Activated T-cell treated with anti-CD3 and anti-CD28 coated beads for 48 hours (primary cell): Measurements from ENCODE around the gene RPTOR.
A peak's percentile ranks its signal among the peaks of the same experiment; 100 is the strongest.

Source experiments
- DNase-seq: peaks from one replicate; pipeline ENCODE4 v3.0.0-alpha.2; 2020; ENCODE audit warnings: low read depth

The RPTOR gene

DNA sequence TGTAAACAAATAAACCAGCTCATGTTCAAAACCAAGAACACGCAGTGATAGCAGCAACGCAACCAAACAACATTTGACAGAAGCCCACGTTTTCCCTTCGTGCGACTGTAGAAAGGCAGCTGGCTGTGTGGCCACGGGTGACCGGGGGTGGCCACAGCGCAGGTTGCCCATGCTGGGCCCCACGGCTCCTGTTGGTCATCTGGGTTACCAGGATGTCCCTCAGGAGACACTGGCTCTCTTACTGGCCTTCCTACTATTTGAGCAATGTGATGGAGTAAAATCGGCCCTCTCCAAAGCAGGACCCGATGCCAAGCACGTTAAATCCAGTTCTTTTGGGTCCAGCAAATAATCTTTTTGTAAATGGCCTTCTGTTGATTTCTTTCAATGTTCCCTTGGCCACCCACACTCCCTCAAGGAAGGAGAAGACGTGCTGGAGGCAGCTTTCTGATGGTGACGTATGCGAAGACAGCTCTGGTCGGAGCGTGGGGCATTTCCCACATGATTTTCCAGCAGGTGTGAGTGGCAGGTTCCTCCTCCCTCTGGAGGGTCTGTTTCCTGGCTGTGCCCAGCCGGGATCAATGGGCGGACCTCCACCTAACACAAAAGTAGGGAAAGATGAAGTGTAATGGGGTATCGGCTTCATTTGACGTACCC lies 303.9 kb downstream of the RPTOR start:
- DNase-seq = no peak

DNA sequence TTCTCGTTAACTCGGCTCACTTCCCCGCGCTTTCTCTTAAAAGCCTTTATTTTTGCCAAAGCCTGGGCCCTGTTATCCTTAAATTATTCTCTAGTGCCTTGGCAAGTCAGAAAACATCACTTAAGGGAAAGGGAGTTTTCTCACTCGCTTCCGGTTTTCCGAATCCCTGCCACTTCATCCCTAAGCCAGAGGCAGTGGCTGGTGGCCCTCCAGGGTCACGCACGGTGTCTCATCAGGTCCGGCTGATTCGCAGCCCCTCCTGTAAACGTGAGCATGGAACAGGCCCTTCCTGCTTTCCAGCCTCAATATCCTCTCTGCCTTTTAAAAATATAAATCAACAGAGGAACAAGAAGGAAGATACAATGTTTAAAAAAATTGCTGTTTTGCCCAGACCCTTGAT lies 304.5 kb downstream of the RPTOR start:
- DNase-seq = no peak

DNA sequence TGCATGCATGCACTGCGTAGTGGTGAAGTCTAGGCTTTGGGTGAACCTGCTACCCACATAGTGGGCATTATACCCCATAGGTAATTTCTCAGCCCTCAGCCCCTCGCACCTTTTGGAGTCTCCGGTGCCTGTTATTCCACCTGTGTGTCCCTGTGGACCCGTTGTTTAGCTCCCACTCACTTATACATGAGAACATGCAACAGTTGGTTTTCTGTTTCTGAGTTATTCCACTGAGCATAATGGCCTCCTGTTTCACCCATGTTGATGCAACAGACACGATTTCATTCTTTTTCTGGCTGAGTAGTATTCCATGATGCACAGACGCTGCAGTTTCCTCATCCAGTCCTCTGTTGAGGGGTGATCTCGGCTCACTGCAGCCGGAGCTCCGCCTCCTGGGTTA lies 305.5 kb downstream of the RPTOR start:
- no peak for DNase-seq

DNA sequence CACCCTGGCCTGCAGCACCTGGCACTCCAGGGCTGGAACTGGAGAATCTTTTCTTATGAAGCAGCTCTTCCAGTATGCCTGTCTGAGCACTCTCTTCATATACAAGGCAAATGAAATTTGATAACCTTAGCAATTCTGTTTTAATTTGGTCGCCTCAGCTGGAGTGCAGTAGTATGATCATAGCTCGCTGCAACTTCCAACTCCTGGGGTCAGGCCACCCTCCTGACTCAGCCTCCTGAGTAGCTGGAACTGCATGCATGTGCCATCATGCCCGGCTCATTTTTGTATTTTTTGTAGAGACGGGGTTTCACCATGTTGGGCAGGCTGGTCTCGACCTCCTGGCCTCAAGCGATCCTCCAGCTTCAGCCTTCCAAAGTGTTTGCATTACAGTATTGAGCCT lies 306.2 kb downstream of the RPTOR start:
- DNase-seq = no peak

DNA sequence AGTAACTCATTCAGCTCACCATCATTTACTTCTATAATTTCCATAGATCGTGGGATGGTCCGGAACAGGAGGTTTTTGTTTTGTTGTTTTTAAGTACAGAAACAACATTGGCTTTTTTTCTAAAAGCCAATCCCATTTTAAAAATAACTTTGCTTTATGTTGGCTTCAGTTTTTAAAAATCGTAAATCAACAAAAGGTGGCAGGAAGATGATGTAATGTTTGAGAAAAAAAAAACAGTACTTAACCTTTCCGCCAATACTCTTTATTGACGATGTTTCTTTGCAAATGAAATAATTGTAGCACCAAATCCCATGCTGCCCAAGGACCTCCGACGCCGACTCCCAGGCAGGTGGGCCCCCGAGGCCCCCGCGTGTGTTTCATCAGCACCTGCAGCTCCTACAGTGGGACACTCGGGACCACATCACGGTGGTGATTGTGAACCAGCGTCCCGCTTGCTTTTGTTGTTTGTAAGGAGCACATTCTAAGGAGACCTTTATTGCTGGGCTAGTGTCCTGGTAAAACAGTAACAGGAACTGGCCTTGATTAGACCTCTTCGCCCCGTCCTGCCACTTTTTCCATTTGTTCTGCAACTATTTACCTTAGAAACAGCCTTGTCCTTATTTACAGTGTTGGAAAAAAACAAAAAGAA lies 306.8 kb downstream of the RPTOR start:
- DNase-seq = no peak

DNA sequence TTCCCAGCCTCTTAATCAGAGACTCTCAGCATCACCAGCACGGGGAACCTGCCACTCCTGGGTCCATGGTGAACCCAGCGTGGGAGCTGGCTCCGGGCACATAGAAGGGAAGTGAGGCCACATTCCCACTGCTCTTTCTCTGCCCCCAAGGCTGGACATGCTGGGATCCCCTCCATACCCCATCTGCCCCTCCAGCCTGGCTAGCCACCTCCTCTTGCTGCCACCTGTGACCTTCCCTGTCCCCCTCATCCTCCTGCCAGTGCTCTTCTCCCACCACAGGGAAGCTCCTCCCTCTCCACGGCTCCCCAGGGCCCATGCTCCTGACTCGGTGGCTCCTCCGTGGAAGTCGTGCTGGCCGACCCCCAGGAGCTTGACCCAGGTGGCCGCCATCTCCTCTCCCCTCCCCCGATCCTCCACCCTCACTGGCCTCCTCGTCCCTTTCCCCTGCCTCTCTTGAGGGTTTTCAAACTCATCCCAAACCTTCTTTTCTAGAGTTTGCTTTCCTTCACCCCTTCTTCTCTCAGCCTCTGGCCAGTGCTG lies 307.9 kb downstream of the RPTOR start:
- DNase-seq = no peak

DNA sequence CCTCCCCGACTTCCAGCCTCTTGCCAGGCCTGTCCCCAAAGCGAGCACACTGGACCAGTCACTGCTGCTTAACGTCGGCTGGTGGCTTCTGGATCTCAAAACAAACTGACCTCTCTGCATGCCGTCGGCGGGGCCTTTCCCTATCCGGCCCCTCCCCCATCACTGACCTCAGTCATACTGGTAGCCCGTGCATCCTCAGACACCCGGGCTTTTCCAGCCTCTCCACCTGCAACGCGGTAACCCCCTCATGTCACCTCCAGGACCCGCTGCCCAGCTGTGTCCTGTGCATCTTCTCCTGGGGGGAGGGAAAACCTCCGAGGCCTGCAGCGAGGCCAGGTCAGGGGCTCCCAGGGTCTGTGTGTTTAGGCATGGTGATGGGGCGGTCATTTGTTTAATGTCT lies 308.4 kb downstream of the RPTOR start:
- no peak for DNase-seq

DNA sequence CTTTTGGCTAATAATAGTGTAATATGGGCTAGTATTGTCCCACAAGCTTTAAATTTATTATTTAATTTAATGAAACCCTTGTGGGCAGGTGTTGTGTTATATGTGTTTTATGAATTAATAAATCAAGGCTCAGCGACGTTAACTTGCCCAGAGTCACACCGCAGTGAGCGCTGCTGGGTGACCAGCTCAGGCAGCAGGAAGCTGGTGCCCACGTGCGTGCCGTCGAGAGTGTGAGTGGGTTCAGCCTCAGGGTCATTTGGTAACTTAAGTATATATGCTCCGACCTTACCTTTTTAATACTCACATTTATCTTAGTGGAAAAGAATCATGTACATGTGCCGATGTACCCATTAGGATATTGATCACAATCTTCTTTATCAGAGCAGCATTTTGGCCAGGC lies 309.6 kb downstream of the RPTOR start:
- no peak for DNase-seq

DNA sequence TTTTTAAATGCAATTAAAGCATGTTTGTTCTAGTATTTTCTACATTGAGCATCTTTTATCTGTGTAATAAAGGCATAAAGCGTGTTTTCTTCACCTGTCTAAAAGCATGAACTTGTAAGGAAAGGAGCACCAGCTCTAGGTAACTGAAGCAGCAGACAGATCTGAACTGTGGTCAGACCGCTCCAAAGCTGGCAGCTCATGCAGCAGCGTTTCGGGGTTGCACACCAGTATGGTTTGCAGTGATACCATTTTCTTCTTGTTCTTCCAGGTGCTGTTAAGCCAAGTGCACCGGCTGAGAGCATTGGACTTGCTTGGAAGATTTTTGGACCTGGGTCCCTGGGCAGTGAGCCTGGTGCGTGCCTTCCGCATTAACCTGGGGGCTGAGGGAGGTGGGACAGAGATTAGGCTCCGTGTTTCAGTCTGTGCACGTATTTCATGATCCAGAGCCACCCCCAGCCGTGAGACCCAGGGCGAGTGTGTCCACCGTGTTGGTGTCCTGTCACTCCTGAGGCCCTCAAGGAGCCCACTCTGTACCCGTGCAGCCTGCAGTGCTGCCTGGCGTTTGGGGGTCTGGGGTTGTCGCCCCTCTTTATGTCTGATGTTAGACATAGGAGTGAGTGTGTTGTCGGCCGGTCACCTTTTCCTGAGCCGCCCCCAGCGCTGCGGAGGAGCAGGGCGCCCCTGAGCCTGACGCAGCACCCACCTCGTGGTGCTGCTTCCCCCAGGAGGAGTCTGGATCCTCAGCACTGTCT lies 310.7 kb downstream of the RPTOR start:
- no peak for DNase-seq

DNA sequence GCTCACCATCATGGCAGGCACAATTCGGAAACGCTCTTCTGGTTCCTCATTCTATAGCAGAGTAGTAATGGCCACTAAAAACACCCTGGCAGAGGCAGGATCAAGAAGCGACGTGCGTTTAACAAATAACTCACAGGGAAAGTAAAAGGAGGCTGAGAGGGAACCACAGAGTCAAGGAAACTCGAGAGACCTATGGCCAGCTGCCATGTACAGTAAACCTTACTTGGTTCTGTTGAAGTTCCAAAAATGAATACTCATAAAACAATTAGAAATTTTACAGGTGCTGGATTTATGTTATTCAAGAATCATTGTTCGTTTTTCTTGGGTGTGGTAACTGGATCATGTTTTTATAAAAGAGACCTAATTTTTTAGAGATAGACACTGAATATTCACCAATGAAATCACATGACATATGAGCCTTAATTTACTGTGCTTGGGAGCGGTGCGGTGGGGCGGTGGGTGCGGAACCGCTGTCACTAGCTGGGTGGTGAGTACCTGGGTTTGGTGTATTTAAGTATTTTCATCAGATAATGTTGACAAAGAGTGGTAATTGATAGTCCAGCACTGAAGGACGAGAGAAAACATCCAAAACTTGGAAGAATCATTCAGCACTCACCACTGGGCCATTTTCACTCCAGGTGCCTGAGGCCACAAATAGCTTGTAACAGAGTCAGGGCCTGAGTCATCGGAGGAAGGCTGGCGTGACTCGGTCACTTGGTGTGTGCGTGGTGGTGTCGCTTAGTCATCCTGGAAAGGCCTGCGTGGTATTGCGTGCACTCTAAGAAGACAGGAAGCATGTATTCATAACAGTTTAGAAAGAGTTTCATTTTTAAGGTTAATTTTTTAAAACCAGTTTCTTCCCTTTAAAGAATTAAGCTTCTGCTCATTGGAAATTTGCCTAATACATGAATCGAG lies 311.6 kb downstream of the RPTOR start:
- peak; percentile 83 for DNase-seq

DNA sequence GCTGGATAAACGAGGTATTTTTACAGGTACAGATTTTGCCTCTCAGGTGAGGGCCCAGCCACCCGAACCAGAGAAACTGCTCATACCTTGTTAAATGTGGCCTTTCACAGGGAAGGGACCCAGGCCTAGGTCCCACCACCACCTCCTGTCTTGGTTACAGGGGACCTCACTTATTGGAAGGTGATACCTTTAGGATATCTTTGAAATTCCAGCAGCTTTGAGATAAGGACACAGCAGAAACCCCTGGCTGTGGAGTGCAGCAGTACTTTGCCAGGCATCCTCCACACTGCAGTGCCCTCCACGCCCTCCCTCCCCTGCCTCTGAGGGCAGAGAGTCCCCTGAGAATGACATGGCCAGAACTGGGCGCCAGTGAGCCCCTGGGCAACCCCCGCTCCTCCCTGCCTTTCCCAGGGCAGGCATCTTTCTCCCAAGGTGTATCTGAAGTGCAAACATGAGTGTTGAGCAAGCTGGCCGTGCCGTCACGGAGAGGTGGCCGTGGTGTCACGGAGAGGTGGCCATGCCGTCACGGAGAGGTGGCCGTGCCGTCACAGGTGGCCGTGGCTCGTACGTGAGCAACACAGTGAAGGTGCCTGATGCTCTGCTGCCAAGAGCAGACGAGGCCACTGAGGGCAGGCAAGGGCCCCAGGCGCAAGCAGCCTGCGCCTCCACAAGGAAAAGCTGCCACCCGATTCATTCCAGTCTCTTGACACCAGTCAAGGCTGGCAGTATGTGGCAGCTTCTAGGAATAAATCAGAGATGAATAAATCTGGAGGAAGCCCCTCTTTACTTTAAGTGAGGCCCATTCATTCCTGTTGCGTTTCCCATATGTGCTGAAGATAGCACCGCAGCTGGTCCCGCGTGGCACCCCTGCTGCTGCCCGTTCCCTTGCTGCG lies 312.5 kb downstream of the RPTOR start:
- DNase-seq = no peak

DNA sequence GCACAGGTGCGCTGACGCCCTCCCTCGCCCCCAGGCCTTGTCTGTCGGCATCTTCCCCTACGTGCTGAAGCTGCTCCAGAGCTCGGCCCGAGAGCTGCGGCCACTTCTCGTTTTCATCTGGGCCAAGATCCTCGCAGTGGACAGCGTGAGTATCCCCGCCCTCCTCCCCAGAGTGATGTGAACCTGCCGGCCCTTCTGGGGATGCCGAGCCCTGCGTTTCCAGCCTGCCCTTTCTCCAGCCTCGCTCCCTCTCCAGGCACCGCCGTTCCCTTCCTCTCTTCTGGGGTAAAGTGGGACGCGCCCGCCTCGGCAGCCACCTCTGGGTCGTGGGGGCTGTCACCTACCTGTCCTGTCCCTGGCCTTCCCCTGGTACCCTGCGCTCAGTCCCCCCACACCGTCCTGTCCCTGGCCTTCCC lies 313.1 kb downstream of the RPTOR start:
- DNase-seq = no peak

DNA sequence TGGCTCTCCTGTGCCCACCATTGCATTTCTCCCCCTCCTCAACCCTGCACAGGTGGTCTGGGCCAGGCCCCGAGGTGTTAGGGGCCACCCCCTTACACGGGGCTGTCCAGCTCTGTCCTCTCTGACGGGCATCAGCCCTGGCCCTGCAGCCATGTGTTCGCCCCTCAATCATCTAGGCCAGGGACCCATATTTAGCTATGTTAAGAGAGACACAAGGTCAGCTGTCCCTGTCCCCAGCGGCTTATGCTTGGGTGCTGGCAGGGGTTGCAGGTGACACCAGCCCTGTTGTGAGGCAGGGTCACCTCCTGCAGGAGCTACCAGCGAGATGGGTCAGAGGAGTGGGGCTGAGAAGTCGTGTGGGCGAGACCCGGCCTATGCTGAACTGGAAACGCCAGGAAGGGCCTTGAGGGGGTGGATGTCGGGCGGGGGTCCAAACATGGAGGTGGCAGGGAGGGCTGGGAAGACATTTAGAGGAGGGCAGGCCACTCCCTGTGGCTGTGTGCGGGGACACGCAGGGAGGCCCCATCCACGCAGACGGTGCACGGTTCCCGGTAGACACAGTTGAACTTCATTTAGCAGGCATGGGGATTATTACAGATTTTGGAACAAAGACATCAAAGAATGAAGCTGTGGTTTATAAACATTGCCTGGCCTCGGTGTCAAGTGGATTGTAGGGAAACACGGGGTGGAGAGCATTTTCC lies 313.8 kb downstream of the RPTOR start:
- no peak for DNase-seq

DNA sequence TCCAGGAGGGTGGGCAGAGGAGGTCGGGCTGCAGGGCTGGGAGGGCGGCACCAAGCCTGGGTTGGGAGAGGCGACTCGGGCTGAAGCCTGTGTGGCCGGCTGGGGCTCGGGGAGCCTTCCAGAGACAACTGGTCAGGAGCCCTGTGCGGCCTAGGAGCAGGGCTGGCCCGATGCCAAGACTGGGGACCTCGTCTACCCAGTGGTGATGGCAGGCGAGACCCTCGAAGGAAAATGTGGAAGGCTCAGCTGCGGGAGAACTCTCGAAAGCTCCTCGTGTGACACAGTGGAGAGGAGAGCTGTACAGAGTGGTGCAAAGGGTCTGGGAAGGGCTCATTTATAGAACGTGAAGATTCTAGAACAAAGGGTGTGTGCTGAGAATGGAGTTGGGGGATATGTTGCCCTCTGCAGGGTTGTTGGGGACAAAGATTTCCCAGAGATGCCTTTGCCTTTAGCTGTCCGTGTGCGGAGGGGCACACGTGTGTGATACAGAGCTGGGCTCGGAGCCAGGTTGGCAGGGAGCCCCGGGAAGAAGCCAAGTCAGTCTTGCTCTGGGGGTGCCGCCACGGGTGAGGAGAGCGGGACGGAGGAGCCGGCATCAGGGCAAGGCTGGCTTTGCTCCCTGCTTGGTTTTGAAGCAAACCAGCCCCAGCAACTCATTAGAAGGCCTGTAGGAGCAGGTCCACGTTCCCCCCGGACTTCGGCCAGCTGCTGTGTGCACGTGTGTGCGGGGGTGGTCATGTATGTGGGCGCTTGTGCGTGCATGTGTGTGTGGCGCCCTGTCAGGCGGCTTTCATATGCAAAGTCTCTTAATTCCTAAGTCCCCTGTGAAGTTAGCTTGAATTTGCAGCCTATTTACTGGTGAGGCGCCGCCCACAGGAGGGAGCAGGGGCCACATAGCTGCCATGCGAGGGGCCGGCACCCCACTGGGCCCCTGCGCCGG lies 314.6 kb downstream of the RPTOR start:
- no peak for DNase-seq

DNA sequence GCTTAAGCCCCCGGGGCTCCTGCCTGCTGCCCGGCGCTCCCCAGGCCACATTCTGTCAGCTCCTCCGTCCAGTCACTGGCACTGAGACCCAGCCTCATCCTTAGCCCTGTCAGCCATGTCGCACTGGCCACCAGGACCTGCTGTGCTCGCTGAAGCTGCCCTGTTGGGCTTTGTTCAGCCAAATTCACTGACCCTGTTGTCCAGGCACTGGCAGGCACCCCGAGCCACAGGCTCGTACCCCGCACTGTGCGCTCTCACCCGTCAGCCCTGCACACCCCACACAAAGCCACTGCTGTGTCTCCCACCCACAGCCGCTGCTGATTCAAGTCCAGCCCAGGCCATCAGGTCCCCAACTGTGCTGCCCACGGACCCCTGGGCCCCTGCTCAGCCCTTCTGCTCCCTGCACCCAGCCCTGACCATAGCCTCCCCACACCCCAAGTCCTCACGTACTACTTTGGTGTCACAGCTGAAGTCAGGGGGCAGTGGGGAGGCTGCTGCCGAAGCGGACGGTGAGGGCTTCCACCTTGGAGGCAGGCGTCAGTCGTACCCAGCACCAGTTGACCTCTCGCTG lies 315.5 kb downstream of the RPTOR start:
- DNase-seq = no peak

DNA sequence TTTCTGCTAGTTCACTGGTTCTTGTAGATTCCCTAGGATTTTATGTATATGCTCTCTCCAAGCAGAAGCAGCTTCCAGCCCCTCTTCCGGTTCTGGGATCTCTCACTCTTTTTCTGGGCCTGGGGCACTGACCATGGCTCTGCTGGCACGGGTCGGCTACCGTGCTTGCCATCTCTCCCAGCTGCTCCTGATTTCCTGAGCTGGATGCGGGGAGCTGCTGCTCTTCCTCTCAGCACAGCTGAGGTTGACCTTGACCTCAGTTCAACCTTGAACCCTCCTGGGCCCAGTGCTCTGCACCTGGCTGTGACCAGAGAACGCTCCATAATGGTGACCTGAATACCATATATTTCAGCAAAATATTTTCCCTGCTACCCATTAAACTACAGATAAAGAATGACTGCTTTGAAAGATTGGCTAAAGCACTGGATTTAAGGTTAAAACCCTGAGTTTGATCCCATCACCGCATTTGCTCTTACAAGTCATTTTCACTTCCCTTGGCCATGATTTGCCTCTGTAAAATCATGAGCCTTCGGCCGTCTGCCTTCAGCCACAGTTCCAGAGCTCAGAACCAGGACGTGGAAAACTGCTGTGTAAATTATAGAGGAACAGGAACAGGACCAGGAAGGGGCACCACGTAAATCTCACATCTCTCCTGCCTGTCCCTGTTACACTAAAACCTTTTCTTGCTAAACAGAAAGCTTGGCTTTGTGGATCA lies 316.2 kb downstream of the RPTOR start:
- no peak for DNase-seq

DNA sequence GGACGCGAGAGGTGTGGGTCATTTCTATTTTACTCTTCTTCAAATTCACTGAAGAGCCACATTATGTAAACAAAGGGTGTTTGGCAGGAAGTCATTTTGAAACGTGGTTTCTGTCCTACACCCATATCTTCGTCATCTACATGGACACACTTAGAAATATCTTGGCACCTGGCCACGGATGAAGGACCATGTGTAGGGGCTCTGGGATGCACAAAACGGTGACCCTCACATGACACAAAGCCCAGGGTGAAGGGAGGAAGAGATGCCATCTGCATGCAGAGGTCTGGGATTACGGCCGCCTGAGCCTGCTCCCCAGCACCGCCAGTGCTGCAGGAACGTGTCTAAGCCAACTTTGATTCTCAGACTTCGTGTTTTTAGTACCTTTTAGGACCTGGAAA lies 316.8 kb downstream of the RPTOR start:
- DNase-seq = no peak

DNA sequence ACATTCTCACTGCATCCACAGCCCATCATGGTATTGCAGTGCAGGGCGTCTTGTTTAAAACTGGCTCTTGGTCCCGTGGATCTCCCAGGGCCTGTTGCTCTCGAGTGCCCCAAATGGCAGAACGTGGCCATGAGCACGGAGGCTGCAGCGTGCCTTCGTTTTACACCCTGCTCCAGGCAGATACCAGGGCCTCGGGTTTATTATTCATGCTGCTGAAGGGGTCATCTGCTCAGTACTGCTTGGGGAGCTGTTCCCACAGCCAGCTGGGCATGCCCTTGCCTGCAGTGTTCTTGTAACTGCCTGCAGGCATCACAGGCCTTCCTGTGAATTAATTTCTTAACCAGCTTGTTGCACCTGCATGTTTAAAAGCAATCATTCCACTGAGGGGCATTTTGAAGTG lies 317.3 kb downstream of the RPTOR start:
- DNase-seq = peak; percentile 54
